Stimulated activated CD4-positive, alpha-beta T cell treated with anti-CD3 and anti-CD28 coated beads, Interleukin-15, amount 100 ng/mL, for 48 hours (primary cell): ENCODE measurements around the gene BPIFB6.

Experiments
- DNase-seq, 2 donors: peaks; one replicate each; pipeline ENCODE4 v3.0.0-alpha.2; 2020; ENCODE audit warnings: low read depth in 2 of 2

Gene BPIFB6

GRCh38 chr20:33031531-33031930 lies at the start of gene BPIFB6:
Gene BPIFB6, plus strand, starts transcription at chr20:33031648. Its CDS starts 0 bp downstream, at chr20:33031648.
- DNase-seq: no peak

GRCh38 chr20:32982617-32983458 lies 48.6 kb upstream of the BPIFB6 start:
- DNase-seq: no peak

- DNase-seq: no peak
Measured at GRCh38 chr20:32983459-32984112, 47.9 kb upstream of the BPIFB6 start.

- DNase-seq: no peak
Measured at GRCh38 chr20:32984196-32984595, 47.3 kb upstream of the BPIFB6 start.

- no peak for DNase-seq
Measured at GRCh38 chr20:32984631-32985354, 46.7 kb upstream of the BPIFB6 start.

- DNase-seq: no peak
Measured at GRCh38 chr20:32985596-32985995, 45.9 kb upstream of the BPIFB6 start.

- DNase-seq: no peak
Measured at GRCh38 chr20:32986331-32986966, 45.0 kb upstream of the BPIFB6 start.

- no peak for DNase-seq
Measured at GRCh38 chr20:32987044-32987825, 44.2 kb upstream of the BPIFB6 start.

GRCh38 chr20:32988008-32988407 lies 43.4 kb upstream of the BPIFB6 start:
- no peak for DNase-seq

GRCh38 chr20:32989507-32990283 lies 41.8 kb upstream of the BPIFB6 start:
- DNase-seq: no peak

GRCh38 chr20:32990426-32990825 lies 41.0 kb upstream of the BPIFB6 start:
- DNase-seq: no peak

- no peak for DNase-seq
Measured at GRCh38 chr20:32991383-32991782, 40.1 kb upstream of the BPIFB6 start.

- no peak for DNase-seq
Measured at GRCh38 chr20:32991792-32992641, 39.4 kb upstream of the BPIFB6 start.

GRCh38 chr20:32993496-32994050 lies 37.9 kb upstream of the BPIFB6 start:
- no peak for DNase-seq

- no peak for DNase-seq
Measured at GRCh38 chr20:32995802-32996201, 35.6 kb upstream of the BPIFB6 start.

- DNase-seq: no peak
Measured at GRCh38 chr20:32997431-32997830, 34.0 kb upstream of the BPIFB6 start.

GRCh38 chr20:32999603-33000250 lies 31.7 kb upstream of the BPIFB6 start:
- no peak for DNase-seq

GRCh38 chr20:33000802-33001466 lies 30.5 kb upstream of the BPIFB6 start:
- DNase-seq: no peak
